ENCODE data around the gene CYP17A1. TPM values are rescaled to one million over a fixed set of nuclear protein-coding genes. Genes with fewer than 3 reads are reported as not detected.

CYP17A1 gene
- total RNA-seq, 1 donor from 2014 or later, result not detected

DNA sequence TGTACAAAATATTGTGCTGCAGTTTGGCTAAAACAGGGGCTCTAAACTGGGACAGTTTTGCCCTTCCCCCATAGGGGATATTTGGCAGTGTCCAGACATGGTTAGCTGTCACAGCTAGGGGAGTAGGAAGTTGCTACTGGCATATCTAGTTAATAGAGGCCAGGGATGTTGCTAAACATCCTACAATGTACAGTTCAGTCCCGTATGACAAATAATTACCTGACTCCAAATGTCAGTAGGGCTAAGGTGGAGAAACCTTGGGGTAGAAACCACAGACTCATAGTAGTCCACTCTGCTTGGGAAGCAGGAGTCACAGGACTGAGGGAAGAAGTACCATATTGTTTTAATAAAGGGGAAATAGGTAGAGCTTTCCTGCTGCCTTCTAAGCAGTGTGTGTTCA lies 53.6 kb downstream of the CYP17A1 start:
- Histone ChIP-seq H3K9me3 (ENCODE audit: insufficient read depth, low read depth, low read length) (no peaks in the 10 kb centered on the region), H3K27ac (ENCODE audit: low read depth, low read length) (peak overlapping the region; percentile 74), H2AFZ (ENCODE audit: low read depth, low read length) (no peak overlapping the region), H3K4me1 (ENCODE audit: insufficient read depth, low read length) (peaks cover 43% of the 10 kb centered on the region), H3K4me3 (ENCODE audit: insufficient read depth, low read depth, low read length) (no peak overlapping the region), H3K9ac (ENCODE audit: low read length) (peak overlapping the region; percentile 60), H3K27me3 (ENCODE audit: insufficient read depth, low read length) (no peaks in the 10 kb centered on the region), H3K4me2 (ENCODE audit: low read length) (peak overlapping the region; percentile 71), H4K20me1 (ENCODE audit: insufficient read depth, low read length) (peaks cover 73% of the 10 kb centered on the region), H3K36me3 (ENCODE audit: insufficient read depth, low read length) (no peaks in the 10 kb centered on the region), H3K79me2 (ENCODE audit: insufficient read depth, low read length) (peaks cover 69% of the 10 kb centered on the region)
- H3K27me3 Mint-ChIP-seq (ENCODE audit: low read depth, unreplicated experiment), result no peaks in the 10 kb centered on the region
- H3K4me3 Mint-ChIP-seq (ENCODE audit: unreplicated experiment), result peak overlapping the region; percentile 24
- peak overlapping the region; percentile 51 for H3K27ac Mint-ChIP-seq (ENCODE audit: unreplicated experiment)
- DNase-seq (ENCODE audit: low read depth) (no peak), FAIRE-seq (no peak)
- peaks cover 49% of the 10 kb centered on the region for H3K4me1 Mint-ChIP-seq (ENCODE audit: low read depth, unreplicated experiment)
- peaks cover 5% of the 10 kb centered on the region for H3K36me3 Mint-ChIP-seq (ENCODE audit: low read depth, unreplicated experiment)
- H3K9me3 Mint-ChIP-seq (ENCODE audit: unreplicated experiment), result no peaks in the 10 kb centered on the region
- no peak for TF ChIP-seq EZH2 (IDR thresholded peaks at IDR 0.05; ENCODE audit: insufficient read depth, low read length)
- TF ChIP-seq, protein P1, sequence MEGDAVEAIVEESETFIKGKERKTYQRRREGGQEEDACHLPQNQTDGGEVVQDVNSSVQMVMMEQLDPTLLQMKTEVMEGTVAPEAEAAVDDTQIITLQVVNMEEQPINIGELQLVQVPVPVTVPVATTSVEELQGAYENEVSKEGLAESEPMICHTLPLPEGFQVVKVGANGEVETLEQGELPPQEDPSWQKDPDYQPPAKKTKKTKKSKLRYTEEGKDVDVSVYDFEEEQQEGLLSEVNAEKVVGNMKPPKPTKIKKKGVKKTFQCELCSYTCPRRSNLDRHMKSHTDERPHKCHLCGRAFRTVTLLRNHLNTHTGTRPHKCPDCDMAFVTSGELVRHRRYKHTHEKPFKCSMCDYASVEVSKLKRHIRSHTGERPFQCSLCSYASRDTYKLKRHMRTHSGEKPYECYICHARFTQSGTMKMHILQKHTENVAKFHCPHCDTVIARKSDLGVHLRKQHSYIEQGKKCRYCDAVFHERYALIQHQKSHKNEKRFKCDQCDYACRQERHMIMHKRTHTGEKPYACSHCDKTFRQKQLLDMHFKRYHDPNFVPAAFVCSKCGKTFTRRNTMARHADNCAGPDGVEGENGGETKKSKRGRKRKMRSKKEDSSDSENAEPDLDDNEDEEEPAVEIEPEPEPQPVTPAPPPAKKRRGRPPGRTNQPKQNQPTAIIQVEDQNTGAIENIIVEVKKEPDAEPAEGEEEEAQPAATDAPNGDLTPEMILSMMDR (IDR thresholded peaks at IDR 0.05; ENCODE audit: insufficient read depth, low read depth, low read length), result no peak

DNA sequence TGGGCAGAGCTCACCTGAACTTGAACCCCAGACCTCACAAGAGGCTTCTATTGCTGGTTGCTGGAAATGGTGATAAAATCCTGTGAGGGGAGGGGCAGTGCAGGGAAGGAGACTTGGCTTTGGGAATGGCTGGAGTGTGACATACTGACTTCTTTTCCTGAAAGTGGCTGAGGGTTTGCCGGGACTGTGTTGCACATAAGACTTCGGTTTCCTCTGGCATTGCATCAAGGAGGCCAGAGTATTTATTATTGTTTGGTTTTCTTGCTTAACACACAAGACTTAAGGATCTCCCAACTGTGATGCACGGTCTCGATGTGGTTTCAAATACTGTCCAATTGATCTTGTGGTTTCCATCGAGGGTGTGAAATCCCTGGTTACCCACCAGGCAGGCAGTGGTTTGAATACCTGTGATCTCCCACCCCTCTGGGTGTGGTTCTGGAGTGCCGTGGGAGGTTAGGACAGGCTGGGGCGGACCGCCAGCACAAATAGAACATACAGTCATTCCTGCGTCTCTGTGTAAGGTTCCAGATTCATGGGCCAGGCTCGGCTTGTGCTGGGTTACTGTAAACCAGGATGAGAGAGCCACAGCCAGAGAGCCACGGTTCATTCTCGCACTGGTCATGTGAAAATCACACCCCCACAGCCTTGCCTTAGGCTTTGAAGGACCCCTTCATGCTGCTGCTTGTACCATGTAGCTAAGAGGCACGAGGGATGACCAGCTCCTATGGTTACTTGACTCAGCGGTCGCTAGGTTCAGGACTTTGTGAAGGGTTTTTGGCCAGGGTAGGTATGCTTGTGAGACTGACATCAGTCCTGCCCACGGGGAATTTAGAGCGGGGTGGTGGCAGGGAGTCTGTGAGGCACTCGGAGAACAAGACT lies 54.3 kb downstream of the CYP17A1 start:
- Histone ChIP-seq H3K27me3 (ENCODE audit: insufficient read depth, low read length) (no peaks in the 10 kb centered on the region), H3K4me1 (ENCODE audit: insufficient read depth, low read length) (peaks cover 47% of the 10 kb centered on the region), H2AFZ (ENCODE audit: low read depth, low read length) (no peak overlapping the region), H3K9me3 (ENCODE audit: insufficient read depth, low read depth, low read length) (no peaks in the 10 kb centered on the region), H3K79me2 (ENCODE audit: insufficient read depth, low read length) (peaks cover 70% of the 10 kb centered on the region), H3K4me3 (ENCODE audit: insufficient read depth, low read depth, low read length) (no peak overlapping the region), H3K4me2 (ENCODE audit: low read length) (peak overlapping the region; percentile 71), H3K9ac (ENCODE audit: low read length) (peak overlapping the region; percentile 60), H3K27ac (ENCODE audit: low read depth, low read length) (peak overlapping the region; percentile 74), H3K36me3 (ENCODE audit: insufficient read depth, low read length) (no peaks in the 10 kb centered on the region), H4K20me1 (ENCODE audit: insufficient read depth, low read length) (peaks cover 75% of the 10 kb centered on the region)
- Mint-ChIP-seq H3K4me3 (ENCODE audit: unreplicated experiment) (peak overlapping the region; percentile 37), H3K36me3 (ENCODE audit: low read depth, unreplicated experiment) (peaks cover 5% of the 10 kb centered on the region), H3K27me3 (ENCODE audit: low read depth, unreplicated experiment) (no peaks in the 10 kb centered on the region), H3K27ac (ENCODE audit: unreplicated experiment) (peak overlapping the region; percentile 92), H3K4me1 (ENCODE audit: low read depth, unreplicated experiment) (peaks cover 56% of the 10 kb centered on the region), H3K9me3 (ENCODE audit: unreplicated experiment) (no peaks in the 10 kb centered on the region)
- peak; percentile 100 for DNase-seq (ENCODE audit: low read depth)
- FAIRE-seq, result no peak
- TF ChIP-seq, protein P1 (IDR thresholded peaks at IDR 0.05; ENCODE audit: insufficient read depth, low read depth, low read length), result no peak
- no peak for TF ChIP-seq EZH2 (IDR thresholded peaks at IDR 0.05; ENCODE audit: insufficient read depth, low read length)
